NCI-H1105 treated with DMSO at 0.1 percent for 48 hours (cell line): Measurements from ENCODE around the gene DNAJC22.
"Not testable (repeated sequence)": the region's sequence is repeated elsewhere in the genome, so short reads cannot be mapped to it uniquely, and the experiment has no call there.

Experiments
- DNase-seq: peaks from one replicate; lab custom pipeline; 2025; lab: John Stamatoyannopoulos, UW

Gene DNAJC22

DNA sequence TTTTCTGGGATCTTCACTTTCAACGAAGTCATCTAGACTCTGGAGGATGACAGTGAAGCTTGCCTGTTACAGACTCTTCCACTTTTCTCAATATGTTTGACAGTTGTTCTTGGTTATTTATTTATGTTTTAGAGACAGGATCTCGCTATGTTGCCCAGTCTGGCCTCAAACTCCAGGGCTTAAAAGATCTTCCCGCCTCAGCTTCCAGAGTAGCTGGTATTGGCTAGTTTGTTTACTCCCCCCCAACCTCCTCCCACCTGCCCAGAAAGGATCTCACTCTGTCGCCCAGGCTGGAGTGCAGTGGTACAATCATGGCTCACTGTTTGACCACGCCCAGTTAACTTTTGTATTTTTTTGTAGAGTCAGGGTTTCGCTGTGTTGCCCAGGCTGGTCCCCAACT is 23.9 kb downstream of the DNAJC22 start:
- no peak for DNase-seq

DNA sequence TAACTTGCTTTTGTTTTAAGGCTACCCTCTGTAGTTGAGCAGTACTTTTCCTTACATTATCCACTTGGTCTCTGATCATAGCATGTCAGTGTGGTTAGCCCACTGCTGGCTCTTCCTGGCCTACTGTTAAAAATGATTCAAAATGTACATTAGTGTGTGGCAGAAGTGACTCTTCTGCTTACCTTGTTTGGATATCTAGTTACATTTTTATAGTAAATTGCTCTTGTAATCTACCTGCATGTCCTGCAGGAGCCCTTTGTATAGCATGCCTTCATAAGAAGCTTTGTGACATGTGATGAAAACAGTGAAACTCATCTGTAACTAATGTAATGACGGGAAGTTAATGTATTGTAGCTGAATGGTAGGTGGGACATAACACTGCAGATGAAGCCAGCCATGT is 28.7 kb downstream of the DNAJC22 start:
- DNase-seq, result no peak

DNA sequence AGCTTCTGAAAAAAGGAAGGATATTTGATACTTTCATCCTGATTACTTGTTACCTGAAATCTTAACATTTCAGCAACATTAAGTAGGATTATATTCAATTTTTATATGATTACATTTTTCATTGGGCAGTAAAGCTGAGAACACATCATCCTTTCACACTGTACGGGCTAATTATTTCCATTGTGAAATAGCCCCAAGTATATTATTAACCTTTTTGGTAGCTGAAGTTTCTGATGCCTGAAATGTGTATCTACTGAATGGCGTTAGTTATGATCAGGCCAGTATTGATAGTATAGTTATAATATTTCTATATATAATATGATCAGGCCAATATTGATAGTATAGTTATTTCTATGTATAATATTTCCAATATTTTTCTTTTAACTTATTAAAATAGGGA is 30.7 kb downstream of the DNAJC22 start:
- DNase-seq, result no peak

DNA sequence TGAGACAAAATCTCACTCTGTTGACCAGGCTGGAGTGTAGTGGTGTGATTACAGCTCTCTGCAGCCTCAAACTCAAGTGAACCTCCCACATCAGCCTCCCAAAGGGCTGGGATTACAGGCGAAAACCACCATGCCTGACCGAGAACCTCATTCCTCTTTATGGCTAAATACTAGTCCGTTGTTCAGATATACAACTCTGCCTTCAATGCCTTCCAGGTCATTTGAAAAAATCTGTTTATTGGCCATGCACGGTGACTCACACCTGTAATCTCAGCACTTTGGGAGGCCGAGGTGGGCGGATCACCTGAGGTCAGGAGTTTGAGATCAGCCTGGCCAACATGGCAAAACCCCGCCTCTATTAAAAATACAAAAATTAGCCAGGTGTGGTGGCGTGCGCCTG is 33.5 kb downstream of the DNAJC22 start:
- not testable (repeated sequence) for DNase-seq

DNA sequence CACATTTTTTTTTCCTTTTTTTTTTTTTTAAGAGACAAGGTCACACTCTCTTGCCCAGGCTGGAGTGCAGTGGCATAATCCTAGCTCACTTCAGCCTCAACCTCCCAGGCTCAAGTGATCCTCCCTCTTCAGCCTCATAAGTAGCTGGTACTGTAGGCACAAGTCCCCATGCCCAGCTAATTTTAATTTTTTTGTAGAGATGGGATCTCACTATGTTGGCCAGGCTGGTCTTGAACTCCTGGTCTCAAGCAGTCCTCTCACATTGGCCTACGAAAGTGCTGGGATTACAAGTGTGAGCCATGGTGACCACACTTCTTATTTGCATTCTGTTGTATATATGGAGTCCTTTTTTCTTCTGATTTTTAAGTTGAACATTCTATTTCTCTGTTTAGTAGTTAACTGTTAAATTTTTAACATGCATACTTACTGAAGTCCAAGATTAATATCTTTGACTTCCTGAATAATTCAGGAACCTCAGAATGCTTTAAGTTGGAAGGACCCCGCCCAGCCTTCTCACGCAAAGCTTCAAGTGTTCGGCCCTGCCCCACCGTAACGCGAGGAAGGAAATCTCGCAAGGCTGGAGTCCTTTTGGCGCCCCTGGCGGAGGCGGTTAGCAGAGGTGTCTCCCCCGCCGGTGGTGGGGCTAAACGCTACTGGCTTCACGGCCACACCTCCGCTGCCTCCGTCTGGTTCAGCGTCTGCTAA is 42.1 kb downstream of the DNAJC22 start:
- DNase-seq, result no peak

DNA sequence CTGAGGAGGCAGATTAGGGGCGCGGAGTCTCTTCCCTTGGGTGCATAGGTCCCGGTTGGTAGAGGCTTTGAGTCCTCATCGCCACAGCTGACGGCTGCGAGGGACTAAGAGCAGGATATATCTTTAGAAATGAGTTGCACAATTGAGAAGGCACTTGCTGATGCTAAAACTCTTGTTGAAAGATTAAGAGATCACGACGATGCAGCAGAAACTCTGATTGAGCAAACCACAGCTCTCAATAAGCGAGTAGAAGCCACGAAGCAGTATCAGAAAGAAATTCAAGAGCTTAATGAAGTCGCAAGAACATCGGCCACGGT is 42.7 kb downstream of the DNAJC22 start:
- DNase-seq, result no peak

DNA sequence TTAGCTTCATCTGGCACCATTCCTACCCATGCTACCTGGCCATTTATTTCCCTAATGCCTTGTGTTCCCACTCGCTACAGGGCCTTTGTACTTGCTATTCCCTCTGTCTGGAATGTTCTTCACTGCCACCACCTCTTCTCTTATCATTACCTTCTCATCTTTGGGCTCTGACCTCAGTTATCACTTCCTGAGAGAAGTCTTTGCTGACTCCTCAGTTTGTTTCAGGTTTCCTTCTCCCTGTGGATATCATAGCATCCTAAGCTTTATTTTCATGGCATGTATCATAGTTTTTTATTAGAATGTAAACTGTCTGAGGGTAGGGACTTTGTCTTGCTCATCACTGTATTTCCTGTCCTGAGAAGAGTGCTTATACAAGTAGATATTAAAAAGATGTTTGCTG is 50.3 kb downstream of the DNAJC22 start:
- no peak for DNase-seq

DNA sequence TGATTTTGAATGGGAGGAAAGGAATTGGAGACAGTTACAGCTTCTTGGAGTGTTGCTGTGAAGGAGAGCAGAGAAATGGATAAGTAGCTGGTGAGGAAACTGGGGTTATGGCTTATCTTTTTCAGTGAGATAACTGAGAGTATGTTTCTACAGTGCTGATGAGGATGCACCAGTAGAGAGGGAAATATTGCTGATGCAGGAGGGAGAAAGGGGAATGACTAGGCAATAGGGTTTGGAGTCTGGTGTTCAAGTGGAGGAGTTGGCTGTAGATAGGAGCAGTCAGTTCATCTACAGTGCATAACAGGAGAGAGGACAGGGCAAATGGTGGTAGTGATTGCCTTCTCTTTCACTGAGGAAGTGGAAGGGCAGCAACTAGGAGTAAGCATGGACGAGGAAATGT is 53.6 kb downstream of the DNAJC22 start:
- no peak for DNase-seq
